IMR-90 (cell line): Measurements from ENCODE around the gene SERP2. TPM values are rescaled to one million over a fixed set of nuclear protein-coding genes. Genes with fewer than 3 reads are reported as not detected.
A peak's percentile ranks its signal among the peaks of the same experiment; 100 is the strongest.

ENCODE experiments used
- ATAC-seq: fragments of 200-7000 bp; cut with Tn5 transposase; 2 replicates; pipeline ENCODE4 v1.9.1; 2020; ENCODE audit warnings: low read depth, mild to moderate bottlenecking, moderate library complexity
- BruUV-seq: library from RNA; stranded (reverse); fragments of 400-500 nt; replicated peaks from 2 replicates; lab custom pipeline; 2021; lab: Mats Ljungman, UMichigan
- CTCF ChIA-PET: fragments of 300-600 bp; formaldehyde crosslinking; extraction: SDS; loops from one replicate; lab custom pipeline; 2021; ENCODE audit warnings: antibody characterized with exemption; lab: Yijun Ruan, JAX
- POLR2A ChIA-PET: fragments of 300-600 bp; sonication (Branson Sonifier 250); formaldehyde crosslinking; loops from one replicate; lab custom pipeline; 2022; ENCODE audit warnings: antibody characterized with exemption; ENCODE audit not compliant: unreplicated experiment; lab: Charles Lee
- DNase-seq: peaks from one replicate; pipeline ENCODE4 v3.0.0; 2013
- H2AFZ ChIP-seq: replicated peaks from 2 replicates; pipeline ENCODE3; 2013; ENCODE audit warnings: low read length, mild to moderate bottlenecking; ENCODE audit not compliant: poor library complexity
- H2AK5ac ChIP-seq: 2 replicates; pipeline ENCODE4 v1.6.1; 2013; ENCODE audit warnings: low read depth, low read length, inconsistent platforms
- H2AK9ac ChIP-seq: replicated peaks from 2 replicates; pipeline ENCODE3; 2013; ENCODE audit warnings: mild to moderate bottlenecking, low read depth, low read length, moderate library complexity; ENCODE audit not compliant: poor library complexity
- H2BK120ac ChIP-seq: 2 replicates; pipeline ENCODE4 v1.6.1; 2013; ENCODE audit warnings: low read depth, low read length, inconsistent platforms
- H2BK15ac ChIP-seq: 3 replicates; pipeline ENCODE4 v1.6.1; 2013; ENCODE audit warnings: low read depth, low read length, inconsistent platforms
- H2BK20ac ChIP-seq: 2 replicates; pipeline ENCODE4 v1.6.1; 2013; ENCODE audit warnings: low read depth, mild to moderate bottlenecking, inconsistent platforms, low read length, moderate library complexity
- H2BK5ac ChIP-seq: 2 replicates; pipeline ENCODE4 v1.6.1; 2013; ENCODE audit warnings: mild to moderate bottlenecking, low read depth, low read length, inconsistent platforms; ENCODE audit not compliant: poor library complexity, severe bottlenecking
- H3K14ac ChIP-seq: replicated peaks from 2 replicates; pipeline ENCODE4 v1.6.1; 2013; ENCODE audit warnings: low read depth, low read length, inconsistent platforms
- H3K18ac ChIP-seq: 2 replicates; pipeline ENCODE4 v1.6.1; 2013; ENCODE audit warnings: low read depth, low read length, control low read depth
- H3K23ac ChIP-seq: 2 replicates; pipeline ENCODE4 v1.6.1; 2013; ENCODE audit warnings: low read depth, low read length, inconsistent platforms
- H3K27ac ChIP-seq: 2 replicates; pipeline ENCODE4 v1.5.1; 2013; ENCODE audit warnings: mild to moderate bottlenecking, control low read depth, low read length; ENCODE audit not compliant: insufficient read depth
- H3K27me3 ChIP-seq: 2 replicates; pipeline ENCODE4 v1.6.1; 2013; ENCODE audit warnings: low read length; ENCODE audit not compliant: control insufficient read depth, insufficient read depth
- H3K36me3 ChIP-seq: 2 replicates; pipeline ENCODE4 v1.6.1; 2013; ENCODE audit warnings: low read length, mixed read lengths; ENCODE audit not compliant: control insufficient read depth, insufficient read depth
- H3K4ac ChIP-seq: 2 replicates; pipeline ENCODE4 v1.6.1; 2013; ENCODE audit warnings: low read depth, low read length, inconsistent platforms
- H3K4me1 ChIP-seq: 2 replicates; pipeline ENCODE4 v1.6.1; 2013; ENCODE audit warnings: low read length, mixed read lengths; ENCODE audit not compliant: control insufficient read depth, insufficient read depth
- H3K4me2 ChIP-seq: 2 replicates; pipeline ENCODE4 v1.6.1; 2013; ENCODE audit warnings: low read depth, mild to moderate bottlenecking, control low read depth, low read length, moderate library complexity
- H3K4me3 ChIP-seq: 2 replicates; pipeline ENCODE4 v1.5.1; 2013; ENCODE audit warnings: low read depth, mild to moderate bottlenecking, control low read depth, low read length, moderate library complexity; ENCODE audit not compliant: insufficient read depth
- H3K56ac ChIP-seq: 2 replicates; pipeline ENCODE4 v1.6.1; 2013; ENCODE audit warnings: low read length, inconsistent platforms; ENCODE audit not compliant: insufficient read depth; ENCODE audit errors: extremely low read depth
- H3K79me1 ChIP-seq, 2 experiments: 2 replicates each; pipeline ENCODE4 v1.6.1; 2013; ENCODE audit warnings: low read length in 2 of 2, inconsistent platforms in 1 of 2, low read depth in 1 of 2
- H3K9ac ChIP-seq: 2 replicates; pipeline ENCODE4 v1.6.1; 2013; ENCODE audit warnings: low read depth, low read length, control low read depth
- H3K9me1 ChIP-seq: 2 replicates; pipeline ENCODE4 v1.6.1; 2013; ENCODE audit warnings: low read length, inconsistent platforms; ENCODE audit not compliant: insufficient read depth
- H3K9me3 ChIP-seq: 2 replicates; pipeline ENCODE4 v1.6.1; 2013; ENCODE audit warnings: low read length; ENCODE audit not compliant: control insufficient read depth, insufficient read depth
- H4K20me1 ChIP-seq: 2 replicates; pipeline ENCODE4 v1.6.1; 2013; ENCODE audit warnings: low read length, inconsistent platforms; ENCODE audit not compliant: insufficient read depth
- H4K5ac ChIP-seq: 2 replicates; pipeline ENCODE4 v1.6.1; 2013; ENCODE audit warnings: mild to moderate bottlenecking, low read depth, low read length, control low read depth
- H4K8ac ChIP-seq, 2 experiments: 2 replicates each; pipeline ENCODE4 v1.6.1; 2013; ENCODE audit warnings: low read depth in 2 of 2, low read length in 2 of 2, control low read depth in 1 of 2, inconsistent platforms in 1 of 2
- H4K91ac ChIP-seq: 2 replicates; pipeline ENCODE4 v1.6.1; 2013; ENCODE audit warnings: low read depth, low read length, inconsistent platforms; ENCODE audit not compliant: insufficient read depth
- ELK1 ChIP-seq: fragments of 150-350 bp; IDR thresholded peaks from 2 replicates; pipeline ENCODE4 v1.6.1; 2016; ENCODE audit warnings: low read depth, mild to moderate bottlenecking, low read length, moderate library complexity, borderline replicate concordance
- MXI1 ChIP-seq: IDR thresholded peaks from 2 replicates; pipeline ENCODE4 v1.6.1; 2012; ENCODE audit warnings: low read depth, mild to moderate bottlenecking, low read length, moderate library complexity, borderline replicate concordance
- POLR2A ChIP-seq: IDR thresholded peaks from 2 replicates; pipeline ENCODE4 v1.6.1; 2012; ENCODE audit warnings: mild to moderate bottlenecking, low read depth, low read length
- WGBS, 2 experiments: methylation state at CpG; one replicate each; pipeline versions ENCODE4 v1.1.5 to v1.1.7; 2013; ENCODE audit warnings: missing lambda C conversion rate in 2 of 2; ENCODE audit not compliant: insufficient read length in 1 of 2; ENCODE audit errors: extremely low coverage in 2 of 2; 5-methylcytosine and 5-hydroxymethylcytosine counted together
- dilution Hi-C: fragments of 300-500 bp; cut with HindIII; formaldehyde crosslinking; loops from one replicate; pipeline ENCODE4 v1.14.3; 2018; ENCODE audit warnings: low sequenced_read_pairs; ENCODE audit not compliant: unreplicated experiment
- in situ Hi-C: fragments of 300-500 bp; cut with MboI; formaldehyde crosslinking; loops from 3 replicates; pipeline ENCODE4 v1.14.3; 2019; ENCODE audit warnings: low sequenced_read_pairs, inconsistent platforms, mixed read lengths
- intact Hi-C: fragments of 100-400 bp; cut with micrococcal nuclease; formaldehyde crosslinking; loops from 2 replicates; pipeline ENCODE4 v1.10.0; 2022
- polyA plus RNA-seq, 3 experiments: library from polyadenylated mRNA; depleted of rRNA; stranded (reverse); fragments of >200 nt; gene quantifications; 2 replicates each; pipeline ENCODE4 v1.2.3, GENCODE V29; 2012; ENCODE audit warnings: low replicate concordance in 1 of 3
- total RNA-seq: library from RNA; depleted of rRNA; stranded (reverse); fragments of >200 nt; gene quantifications from 2 replicates; pipeline ENCODE4 v1.2.3, GENCODE V29; 2012

The SERP2 gene
- total and polyA plus RNA-seq, 2 of the 4 experiments (the other 2 are of a cell fraction): 0.54 to 1.4 TPM

GRCh38 chr13:44407891-44408290 is 34.3 kb downstream of the SERP2 start:
- Histone ChIP-seq H2AFZ (peak overlapping the region; percentile 38), H3K18ac (no peak overlapping the region), H3K79me1 (no peaks in the 10 kb centered on the region), H4K5ac (no peak overlapping the region), H3K4me3 (no peak overlapping the region), H2BK15ac (no peak overlapping the region), H4K8ac (no peak overlapping the region), H2AK5ac (no peak overlapping the region), H3K56ac (no peak overlapping the region), H3K27me3 (peaks cover 13% of the 10 kb centered on the region), H4K91ac (no peak overlapping the region), H3K14ac (no peak overlapping the region), H2AK9ac (no peak overlapping the region), H3K9ac (no peak overlapping the region), H3K4ac (no peak overlapping the region), H3K36me3 (no peaks in the 10 kb centered on the region), H2BK5ac (no peak overlapping the region), H3K23ac (no peak overlapping the region), H3K4me2 (no peak overlapping the region), H3K9me3 (no peaks in the 10 kb centered on the region), H3K9me1 (no peaks in the 10 kb centered on the region), H2BK20ac (no peak overlapping the region), H2BK120ac (no peak overlapping the region), H3K27ac (no peak overlapping the region), H3K4me1 (peaks cover 9% of the 10 kb centered on the region), H4K20me1 (no peaks in the 10 kb centered on the region)
- ChIA-PET POLR2A (no interaction called here), CTCF (no interaction called here)
- TF ChIP-seq MXI1 (no peak), ELK1 (no peak), POLR2A (no peak)
- in situ Hi-C loops: no loop called here
- dilution Hi-C loops: no loop called here
- 100% methylated on average over 2 of the region's 7 CpGs; no CpG with 5 or more reads in 1 of the 2 experiments for WGBS, 2 experiments
- ATAC-seq (no peak), DNase-seq (no peak)
- intact Hi-C loops: no loop called here
- no TSS peak for BruUV-seq
